HG02759 (cell line): ENCODE results near the gene TCHH.
"Not testable (repeated sequence)": the region's sequence is repeated elsewhere in the genome, so short reads cannot be mapped to it uniquely, and the experiment has no call there.

Source experiments
- ATAC-seq: cut with Tn5 transposase; IDR thresholded peaks from one replicate; pipeline ENCODE4 v1.9.1; 2021; ENCODE audit warnings: mild to moderate bottlenecking, moderate library complexity; ENCODE audit not compliant: unreplicated experiment

Gene TCHH

GRCh38 chr1:152115344-152115743, at the start of gene TCHH:
Gene TCHH, minus strand, starts transcription at chr1:152115444. Its CDS starts 1,364 bp downstream, at chr1:152114080.
- no peak for ATAC-seq

GRCh38 chr1:152164517-152165136, 49.4 kb upstream of the TCHH start:
- ATAC-seq: no peak

- no peak for ATAC-seq
Observed at GRCh38 chr1:152162792-152163463, 47.7 kb upstream of the TCHH start.

- no peak for ATAC-seq
Observed at GRCh38 chr1:152160576-152160975, 45.3 kb upstream of the TCHH start.

- no peak for ATAC-seq
Observed at GRCh38 chr1:152159144-152159543, 43.9 kb upstream of the TCHH start, which contains the start of gene RPTN. Gene RPTN, minus strand, starts transcription at chr1:152159228. Its CDS starts 1,339 bp downstream, at chr1:152157889.

- no peak for ATAC-seq
Observed at GRCh38 chr1:152153996-152154395, 38.8 kb upstream of the TCHH start.

- no peak for ATAC-seq
Observed at GRCh38 chr1:152151646-152152045, 36.4 kb upstream of the TCHH start.

- no peak for ATAC-seq
Observed at GRCh38 chr1:152148981-152149380, 33.7 kb upstream of the TCHH start.

- ATAC-seq: no peak
Observed at GRCh38 chr1:152148051-152148450, 32.8 kb upstream of the TCHH start.

GRCh38 chr1:152145769-152146168, 30.5 kb upstream of the TCHH start:
- ATAC-seq: no peak

GRCh38 chr1:152144674-152145183, 29.5 kb upstream of the TCHH start:
- not testable (repeated sequence) for ATAC-seq

GRCh38 chr1:152143150-152143887, 28.1 kb upstream of the TCHH start:
- ATAC-seq: no peak

- ATAC-seq: no peak
Observed at GRCh38 chr1:152141971-152142584, 26.8 kb upstream of the TCHH start.

GRCh38 chr1:152137215-152137614, 22.0 kb upstream of the TCHH start:
- no peak for ATAC-seq

- no peak for ATAC-seq
Observed at GRCh38 chr1:152130186-152130585, 14.9 kb upstream of the TCHH start.

- no peak for ATAC-seq
Observed at GRCh38 chr1:152127673-152128072, 12.4 kb upstream of the TCHH start.

- no peak for ATAC-seq
Observed at GRCh38 chr1:152125834-152126443, 10.7 kb upstream of the TCHH start.

GRCh38 chr1:152118915-152119314, 3.7 kb upstream of the TCHH start:
- no peak for ATAC-seq

GRCh38 chr1:152112885-152113432, 2.3 kb downstream of the TCHH start:
- no peak for ATAC-seq

GRCh38 chr1:152112101-152112884, 3.0 kb downstream of the TCHH start:
- ATAC-seq: no peak
